NCI-H748 treated with DMSO at 0.1 percent for 48 hours (cell line): ENCODE results near the gene BIRC2.

ENCODE experiments used
- DNase-seq: peaks from one replicate; lab custom pipeline; 2025; lab: John Stamatoyannopoulos, UW

BIRC2 gene

GRCh38 chr11:102375720-102376399, 28.8 kb downstream of the BIRC2 start:
- DNase-seq = no peak

DNA sequence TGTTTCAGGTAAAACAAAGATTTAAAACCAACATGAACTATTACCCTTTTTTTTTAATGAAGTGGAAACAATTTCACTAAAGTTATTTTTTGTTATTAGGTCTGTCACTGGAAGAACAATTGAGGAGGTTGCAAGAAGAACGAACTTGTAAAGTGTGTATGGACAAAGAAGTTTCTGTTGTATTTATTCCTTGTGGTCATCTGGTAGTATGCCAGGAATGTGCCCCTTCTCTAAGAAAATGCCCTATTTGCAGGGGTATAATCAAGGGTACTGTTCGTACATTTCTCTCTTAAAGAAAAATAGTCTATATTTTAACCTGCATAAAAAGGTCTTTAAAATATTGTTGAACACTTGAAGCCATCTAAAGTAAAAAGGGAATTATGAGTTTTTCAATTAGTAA, 30.9 kb downstream of the BIRC2 start:
- DNase-seq = no peak

DNA sequence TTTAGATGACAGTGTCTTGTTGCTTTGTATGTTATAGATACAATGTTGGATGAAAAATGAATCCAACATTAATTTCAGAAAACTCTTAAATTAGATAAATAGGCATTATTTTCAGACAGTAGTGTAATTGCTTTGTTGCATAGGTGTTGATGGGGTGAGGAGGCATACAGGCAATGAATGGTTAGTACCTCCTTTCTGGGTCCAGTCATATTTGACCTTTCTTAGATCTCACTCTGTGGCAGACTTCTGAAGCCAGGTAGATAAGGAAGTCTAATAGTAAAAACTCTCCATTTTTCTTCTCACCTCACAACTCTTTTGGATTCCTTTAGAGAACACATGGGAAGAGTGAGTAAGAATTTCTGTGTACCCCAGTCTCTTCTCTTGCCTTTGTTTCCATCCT, 31.8 kb downstream of the BIRC2 start:
- DNase-seq = no peak

DNA sequence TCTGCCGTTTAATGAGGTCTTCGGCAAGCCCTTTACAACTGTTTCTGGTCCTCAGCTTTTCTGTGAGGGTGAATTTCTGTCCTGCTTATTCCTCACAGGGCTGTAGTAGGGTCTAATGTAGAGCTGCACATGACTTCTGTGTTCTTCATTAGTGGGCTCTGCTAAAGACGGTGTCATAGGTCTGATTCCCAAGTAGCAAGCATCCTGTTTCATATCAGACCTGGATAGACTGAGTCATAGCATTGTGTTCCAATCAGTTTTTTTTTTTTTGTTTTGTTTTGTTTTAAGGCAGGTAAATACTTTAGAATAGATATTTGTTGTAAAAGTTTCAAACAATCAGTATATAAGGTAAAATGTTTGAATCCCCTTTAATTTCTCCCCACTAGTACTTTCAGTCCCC, 35.4 kb downstream of the BIRC2 start:
- no peak for DNase-seq

DNA sequence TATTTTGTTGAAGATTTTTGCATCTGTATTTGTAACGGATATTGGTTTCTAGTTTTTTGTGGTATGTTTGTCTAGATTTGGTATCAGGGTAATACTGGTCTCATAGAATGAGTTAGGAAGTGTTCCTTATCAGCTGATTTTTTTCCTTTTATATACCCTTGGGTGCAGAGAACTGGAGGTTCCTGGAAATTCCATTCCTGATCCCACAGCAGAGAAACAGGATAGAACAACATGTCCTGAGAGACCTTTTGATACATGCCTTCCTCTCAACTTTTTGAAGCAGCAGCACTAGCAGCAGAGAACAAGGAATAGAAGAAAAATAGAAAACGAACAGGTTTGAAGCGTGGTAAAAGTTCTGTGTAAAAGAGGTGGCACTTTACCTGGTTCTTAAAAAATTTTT, 36.8 kb downstream of the BIRC2 start:
- DNase-seq = no peak

- no peak for DNase-seq
These were observed 37.5 kb downstream of the BIRC2 start for GRCh38 chr11:102384419-102385079.

GRCh38 chr11:102385085-102386007, 38.3 kb downstream of the BIRC2 start:
- DNase-seq = no peak

GRCh38 chr11:102386136-102386734, 39.2 kb downstream of the BIRC2 start:
- no peak for DNase-seq

GRCh38 chr11:102387043-102387781, 40.2 kb downstream of the BIRC2 start:
- DNase-seq = no peak

DNA sequence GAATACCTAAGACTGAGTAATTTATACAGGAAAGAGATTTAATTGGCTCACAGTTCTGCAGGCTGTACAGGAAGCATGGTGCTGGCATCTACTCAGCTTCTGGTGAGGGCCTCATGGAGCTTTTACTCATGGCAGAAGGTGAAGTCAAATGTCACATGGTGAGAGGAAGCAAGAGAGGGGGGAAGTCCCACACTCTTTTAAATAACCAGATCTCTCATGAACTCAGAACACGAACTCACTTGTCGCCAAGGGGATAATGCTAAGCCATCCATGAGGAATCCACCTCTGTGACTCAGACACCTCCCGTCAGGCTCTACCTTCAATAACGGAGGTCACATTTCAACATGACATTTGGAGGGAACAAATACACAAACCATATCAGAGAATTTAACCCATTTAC, 42.2 kb downstream of the BIRC2 start:
- DNase-seq = no peak

- peak; percentile 17 for DNase-seq
These were observed 43.9 kb downstream of the BIRC2 start for GRCh38 chr11:102390667-102391465.

GRCh38 chr11:102391549-102392237, 44.7 kb downstream of the BIRC2 start:
- no peak for DNase-seq

DNA sequence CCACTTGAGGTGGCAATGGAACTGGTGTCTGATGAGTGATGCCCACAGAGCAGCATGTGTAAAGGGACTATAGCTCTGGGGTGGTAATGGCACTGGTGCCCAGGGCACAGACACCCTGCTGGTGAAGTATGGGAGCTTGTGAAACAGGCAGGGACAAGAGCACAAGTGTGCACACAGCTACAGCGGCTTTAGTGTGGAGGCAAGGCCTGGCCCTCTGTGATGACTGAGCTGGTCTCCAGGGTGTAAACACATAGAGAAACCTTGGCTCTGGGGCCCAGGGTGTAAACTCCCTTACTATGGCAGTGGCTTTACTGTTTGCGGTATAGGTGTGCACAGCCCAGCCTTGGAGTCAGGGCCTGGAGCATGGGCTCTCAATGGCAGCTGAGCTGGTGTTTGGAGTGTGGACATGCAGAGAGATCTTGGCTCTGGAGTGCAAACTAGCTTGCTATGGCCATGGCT, 46.3 kb downstream of the BIRC2 start:
- DNase-seq = no peak

DNA sequence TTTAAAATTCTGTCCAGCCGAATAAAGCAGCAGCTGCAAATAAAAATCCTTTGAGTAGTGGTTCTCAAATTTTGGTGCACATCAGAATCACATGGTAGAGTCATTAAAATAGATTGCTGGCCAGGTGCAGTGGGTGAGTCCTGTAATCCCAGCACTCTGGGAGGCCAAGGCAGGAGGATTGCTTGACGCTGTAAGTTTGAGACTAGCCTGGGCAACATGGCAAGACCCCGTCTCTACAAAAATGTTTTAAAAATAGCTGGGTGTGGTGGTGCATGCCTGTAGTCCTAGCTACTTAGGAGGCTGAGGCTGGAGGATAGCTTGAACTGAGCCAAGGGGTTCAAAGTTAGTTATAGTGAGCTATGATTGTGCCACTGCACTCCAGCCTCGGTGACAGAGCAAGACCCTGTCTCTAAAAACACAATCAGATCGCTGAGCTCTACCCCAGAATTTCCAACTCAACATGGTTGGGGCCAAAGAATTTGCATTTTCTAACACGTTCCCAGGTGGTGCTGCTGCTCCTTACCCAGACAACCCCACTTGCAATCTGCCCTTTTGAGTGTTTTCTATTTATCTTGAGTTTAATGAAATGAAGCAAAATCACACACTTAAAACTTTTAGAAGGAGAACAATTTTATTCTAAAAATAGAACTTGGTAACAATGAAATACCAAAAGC, 48.8 kb downstream of the BIRC2 start:
- DNase-seq = no peak

- no peak for DNase-seq
These were observed 49.9 kb downstream of the BIRC2 start for GRCh38 chr11:102396708-102397563.

DNA sequence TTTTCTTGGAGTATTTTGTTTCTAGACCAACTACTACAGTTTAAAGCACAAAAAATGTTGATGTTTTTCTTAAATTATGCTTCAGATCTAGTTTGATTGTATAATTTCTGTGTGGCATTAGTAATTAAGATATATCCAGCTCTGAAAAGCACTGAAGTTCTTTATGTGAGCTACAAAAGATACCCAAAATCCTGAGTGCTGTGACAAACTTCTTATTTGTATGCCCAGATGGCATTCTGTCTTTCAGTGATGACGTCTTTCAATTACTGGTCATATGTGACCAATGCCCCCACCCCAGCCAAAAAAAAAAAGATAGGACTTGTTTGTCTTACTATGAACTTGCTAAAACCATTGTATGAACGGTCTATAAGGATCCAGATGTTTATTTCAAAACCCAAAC, 51.3 kb downstream of the BIRC2 start:
- no peak for DNase-seq

GRCh38 chr11:102399189-102399588, 52.2 kb downstream of the BIRC2 start:
- no peak for DNase-seq

DNA sequence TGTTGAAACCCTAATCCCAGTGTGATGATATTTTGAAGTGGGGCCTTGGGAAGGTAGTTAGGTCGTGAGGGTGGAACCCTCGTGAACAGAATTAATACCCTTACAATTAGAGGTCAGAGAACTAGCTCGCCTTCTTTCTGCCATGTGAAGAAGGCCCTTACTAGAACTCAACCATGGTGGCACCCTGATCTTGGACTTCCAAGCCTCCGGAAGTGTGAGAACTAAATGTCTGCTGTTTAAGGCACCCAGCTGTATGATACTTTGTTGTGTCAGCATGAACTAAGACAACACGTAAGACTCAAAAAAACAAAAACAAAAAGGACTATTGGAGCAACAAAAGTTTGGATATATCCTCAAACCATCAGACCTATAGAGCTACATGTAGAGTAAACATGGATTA, 53.6 kb downstream of the BIRC2 start:
- no peak for DNase-seq

DNA sequence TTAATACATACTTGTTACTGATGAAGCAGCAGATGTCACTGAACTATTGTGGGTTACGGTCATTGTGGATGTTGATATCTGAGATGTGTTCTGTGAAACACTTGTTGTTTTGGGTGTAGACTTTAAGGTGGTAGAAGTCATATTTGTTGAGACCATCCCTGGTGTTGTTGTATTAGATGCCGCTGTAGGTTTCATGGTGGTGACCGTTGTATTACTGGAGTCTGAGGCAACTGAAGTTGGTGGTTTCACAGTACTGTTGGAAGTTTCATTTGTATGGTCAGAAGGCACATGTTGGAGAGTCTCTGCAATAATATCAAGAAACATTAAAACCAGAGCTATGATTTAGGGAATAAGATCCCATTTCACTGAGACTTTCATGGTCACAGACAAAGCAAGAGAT, 54.9 kb downstream of the BIRC2 start:
- DNase-seq = no peak
